Measurements from ENCODE around the gene RNF213. TPM values are rescaled to one million over a fixed set of nuclear protein-coding genes. Genes with fewer than 3 reads are reported as not detected.

RNF213 gene
- total RNA-seq, 1 donor from 2014 or later, result 80.5 TPM

DNA sequence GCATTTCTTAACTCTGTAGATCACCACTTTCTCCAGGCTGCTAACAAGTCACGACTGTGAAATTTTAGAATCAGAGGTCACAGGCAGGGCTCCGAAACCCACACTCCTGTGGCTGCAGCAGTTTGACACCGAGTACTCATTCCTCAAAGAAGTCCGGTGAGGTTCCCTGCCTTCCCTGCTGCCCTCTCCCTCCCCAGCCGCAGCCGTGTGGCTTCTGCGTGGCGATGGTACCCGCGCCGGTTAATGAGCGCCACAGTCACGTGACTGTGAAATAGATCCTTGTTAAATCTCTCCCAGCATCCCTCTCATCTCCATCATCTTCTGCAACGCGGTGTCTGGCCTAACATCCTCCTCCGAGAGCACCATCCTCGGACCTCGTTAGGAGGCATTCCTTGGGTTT lies 89.1 kb downstream of the RNF213 start:
- DNase-seq (ENCODE audit: low read depth), result no peak
- TF ChIP-seq, protein P1, sequence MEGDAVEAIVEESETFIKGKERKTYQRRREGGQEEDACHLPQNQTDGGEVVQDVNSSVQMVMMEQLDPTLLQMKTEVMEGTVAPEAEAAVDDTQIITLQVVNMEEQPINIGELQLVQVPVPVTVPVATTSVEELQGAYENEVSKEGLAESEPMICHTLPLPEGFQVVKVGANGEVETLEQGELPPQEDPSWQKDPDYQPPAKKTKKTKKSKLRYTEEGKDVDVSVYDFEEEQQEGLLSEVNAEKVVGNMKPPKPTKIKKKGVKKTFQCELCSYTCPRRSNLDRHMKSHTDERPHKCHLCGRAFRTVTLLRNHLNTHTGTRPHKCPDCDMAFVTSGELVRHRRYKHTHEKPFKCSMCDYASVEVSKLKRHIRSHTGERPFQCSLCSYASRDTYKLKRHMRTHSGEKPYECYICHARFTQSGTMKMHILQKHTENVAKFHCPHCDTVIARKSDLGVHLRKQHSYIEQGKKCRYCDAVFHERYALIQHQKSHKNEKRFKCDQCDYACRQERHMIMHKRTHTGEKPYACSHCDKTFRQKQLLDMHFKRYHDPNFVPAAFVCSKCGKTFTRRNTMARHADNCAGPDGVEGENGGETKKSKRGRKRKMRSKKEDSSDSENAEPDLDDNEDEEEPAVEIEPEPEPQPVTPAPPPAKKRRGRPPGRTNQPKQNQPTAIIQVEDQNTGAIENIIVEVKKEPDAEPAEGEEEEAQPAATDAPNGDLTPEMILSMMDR (conservative IDR thresholded peaks at IDR 0.05; ENCODE audit: low read depth, low read length), result no peak
- no peak overlapping the region for H3K4me3 ChIP-seq (ENCODE audit: low read depth, low read length)

DNA sequence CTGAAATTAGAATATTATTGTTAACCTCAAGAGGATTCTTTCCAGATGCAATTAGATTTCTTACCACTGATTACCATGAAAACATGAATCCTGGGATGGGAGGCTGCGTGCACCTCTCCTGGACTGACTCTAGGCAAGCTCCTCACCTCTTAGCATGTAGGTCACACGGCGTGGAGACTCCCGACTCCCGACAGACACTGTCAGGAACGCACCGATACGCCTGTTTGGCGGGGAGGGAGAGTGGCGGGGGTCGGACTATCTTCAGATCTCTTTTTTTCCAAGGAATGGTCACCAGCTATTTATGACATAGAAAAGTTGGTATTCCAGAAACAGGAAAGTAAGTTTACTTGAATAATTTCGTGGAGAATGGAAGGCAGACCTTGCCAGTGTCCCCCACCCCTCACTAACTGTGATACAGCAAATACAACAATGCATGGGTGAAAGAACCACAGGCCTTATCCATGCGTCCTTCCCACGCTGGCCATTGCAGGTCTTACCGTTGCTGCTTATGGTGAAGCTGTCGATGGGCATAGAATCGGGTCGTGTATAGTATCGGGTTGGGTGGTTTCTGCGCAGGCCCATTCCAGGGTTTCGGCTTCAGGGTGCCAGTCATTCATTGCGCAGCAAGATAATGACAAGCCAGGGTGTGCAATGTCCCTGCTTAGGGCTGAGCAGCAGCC lies 91.7 kb downstream of the RNF213 start:
- no peak overlapping the region for H3K4me3 ChIP-seq (ENCODE audit: low read depth, low read length)
- DNase-seq (ENCODE audit: low read depth), result no peak
- TF ChIP-seq, protein P1 (conservative IDR thresholded peaks at IDR 0.05; ENCODE audit: low read depth, low read length), result no peak

DNA sequence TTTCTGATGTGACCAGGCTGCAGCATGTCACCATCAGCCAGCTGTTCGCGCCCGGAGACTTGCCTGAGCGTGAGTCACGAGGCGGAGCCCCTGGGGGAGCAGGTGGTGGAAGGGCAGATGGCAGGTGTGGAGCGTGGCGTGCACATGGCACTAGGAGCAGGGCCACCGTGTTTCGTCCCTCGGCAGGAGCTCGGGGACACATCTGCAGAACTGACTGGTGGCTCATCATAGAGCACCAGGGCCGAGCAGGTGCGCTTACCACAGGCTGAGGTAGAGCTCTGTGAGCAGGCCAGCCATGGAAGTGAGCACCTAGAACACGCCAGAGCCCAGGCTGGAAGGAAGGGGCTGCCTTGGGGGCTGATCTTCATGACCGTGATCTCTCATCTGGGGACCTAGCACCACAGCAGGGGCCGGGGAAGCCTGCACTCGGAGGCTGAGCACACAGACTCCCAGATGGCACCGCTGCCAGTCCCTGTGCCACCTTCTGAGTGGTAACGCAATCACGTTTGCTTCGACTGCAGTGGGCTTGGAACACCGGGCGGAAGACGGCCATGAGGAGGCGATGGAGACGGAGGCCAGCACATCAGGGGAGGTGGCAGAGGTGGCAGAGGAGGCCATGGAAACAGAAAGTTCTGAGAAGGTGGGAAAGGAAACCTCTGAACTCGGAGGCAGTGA lies 92.5 kb downstream of the RNF213 start:
- TF ChIP-seq, protein P1 (conservative IDR thresholded peaks at IDR 0.05; ENCODE audit: low read depth, low read length), result no peak
- no peak for DNase-seq (ENCODE audit: low read depth)

DNA sequence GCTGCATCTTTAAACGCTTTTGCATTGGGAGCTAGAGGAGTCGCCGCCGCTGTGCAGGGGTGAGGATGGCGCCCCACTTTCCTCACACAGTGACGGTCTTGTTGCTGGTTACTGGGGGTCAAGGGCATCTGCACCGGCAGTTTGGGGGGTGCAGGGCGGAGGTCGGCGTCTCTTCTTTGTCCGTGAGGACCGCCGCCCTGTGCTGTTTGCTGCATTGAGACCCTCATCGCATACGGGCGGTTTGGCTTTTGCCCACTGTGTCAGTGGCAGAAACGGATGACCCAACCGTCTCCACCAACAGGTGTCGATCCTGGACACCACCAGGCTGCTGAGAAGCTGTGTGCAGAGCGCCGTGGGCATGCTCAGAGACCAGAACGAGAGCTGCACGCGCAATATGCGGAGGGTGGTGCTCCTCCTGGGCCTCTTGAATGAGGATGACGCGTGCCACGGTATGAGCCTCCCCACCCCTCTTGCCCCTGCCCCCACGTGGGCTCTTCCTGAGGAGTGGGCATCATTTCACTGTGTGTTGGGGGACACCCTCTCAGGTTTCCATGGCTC lies 93.1 kb downstream of the RNF213 start:
- TF ChIP-seq, protein P1 (conservative IDR thresholded peaks at IDR 0.05; ENCODE audit: low read depth, low read length), result no peak
- H3K4me3 ChIP-seq (ENCODE audit: low read depth, low read length), result no peak overlapping the region
- DNase-seq (ENCODE audit: low read depth), result no peak

More for the DNA sequence above, 92.5 kb downstream of the RNF213 start:
- no peak overlapping the region for H3K4me3 ChIP-seq (ENCODE audit: low read depth, low read length)

DNA sequence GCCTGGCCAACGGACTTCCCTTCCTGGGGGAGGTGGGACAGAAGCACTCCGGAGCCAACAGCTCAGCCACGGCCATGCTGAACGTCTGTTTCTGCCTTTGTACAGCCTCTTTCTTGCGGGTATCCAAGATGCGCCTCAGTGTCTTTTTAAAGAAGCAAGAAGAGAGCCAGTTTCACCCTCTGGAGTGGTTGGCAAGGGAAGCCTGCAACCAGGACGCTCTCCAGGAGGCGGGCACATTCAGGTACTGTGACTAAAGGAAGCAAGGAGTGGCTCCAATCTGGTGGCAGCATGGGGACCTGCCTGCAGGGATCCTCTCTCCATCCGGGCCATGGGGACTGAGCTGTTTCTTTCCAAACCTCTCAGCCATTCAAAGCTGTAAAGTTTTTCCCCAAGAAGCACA lies 93.7 kb downstream of the RNF213 start:
- no peak for DNase-seq (ENCODE audit: low read depth)
- TF ChIP-seq, protein P1 (conservative IDR thresholded peaks at IDR 0.05; ENCODE audit: low read depth, low read length), result no peak
- H3K4me3 ChIP-seq (ENCODE audit: low read depth, low read length), result no peak overlapping the region

DNA sequence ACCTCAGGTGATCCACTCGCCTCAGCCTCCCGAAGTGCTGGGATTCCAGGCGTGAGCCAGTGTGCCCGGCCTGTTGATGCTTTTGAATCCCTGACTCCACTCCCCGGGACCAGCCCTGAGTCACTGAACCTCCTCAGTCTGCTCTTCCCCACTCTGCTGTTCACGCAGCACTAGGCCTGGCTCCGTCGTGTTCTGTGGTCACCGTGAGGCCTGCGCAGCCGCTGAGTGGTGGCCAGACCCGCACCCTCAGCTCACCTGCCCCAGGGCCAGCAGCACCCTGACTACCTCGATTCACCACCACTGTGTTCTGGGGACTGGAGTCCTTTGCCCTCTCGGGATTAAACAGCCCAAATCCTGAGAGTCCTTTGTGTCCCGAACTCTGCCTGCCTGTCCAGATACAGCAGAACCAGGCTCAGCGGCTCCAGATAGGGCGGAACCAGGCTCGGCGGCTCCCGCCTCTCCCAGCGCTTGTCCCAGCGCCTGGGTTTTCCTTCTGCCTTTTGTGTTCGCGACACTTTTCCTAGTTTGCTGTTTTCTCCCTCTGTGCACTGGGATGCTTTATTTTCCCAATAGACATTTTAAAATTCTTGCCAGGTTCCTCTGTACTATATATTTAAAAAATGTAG lies 95.7 kb downstream of the RNF213 start:
- TF ChIP-seq, protein P1 (conservative IDR thresholded peaks at IDR 0.05; ENCODE audit: low read depth, low read length), result no peak
- H3K4me3 ChIP-seq (ENCODE audit: low read depth, low read length), result no peak overlapping the region
- DNase-seq (ENCODE audit: low read depth), result no peak
